Measurements from ENCODE around the gene HNF1A.
"Not testable (repeated sequence)": the region's sequence is repeated elsewhere in the genome, so short reads cannot be mapped to it uniquely, and the experiment has no call there.

HNF1A gene

DNA sequence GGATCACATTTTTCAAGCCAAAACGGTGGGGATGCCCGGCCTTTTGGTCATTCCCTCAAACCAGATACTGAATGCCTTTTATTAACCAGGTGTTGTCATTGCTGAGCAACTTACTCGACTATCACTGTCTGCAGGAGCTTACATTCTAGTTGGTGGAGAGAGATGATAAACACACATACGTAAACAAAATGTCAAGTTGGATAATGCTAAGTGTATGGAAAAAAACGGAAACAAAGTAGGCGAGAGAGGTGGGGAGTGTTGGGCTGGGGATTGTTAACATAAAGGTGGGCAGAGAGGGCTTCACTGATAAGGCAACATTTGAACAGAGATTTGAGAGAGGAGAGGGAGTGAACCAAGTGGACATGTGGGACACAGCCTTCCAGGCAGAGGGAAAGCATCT is 33.5 kb downstream of the HNF1A start:
- DNase-seq (ENCODE audit: low spot score): no peak

DNA sequence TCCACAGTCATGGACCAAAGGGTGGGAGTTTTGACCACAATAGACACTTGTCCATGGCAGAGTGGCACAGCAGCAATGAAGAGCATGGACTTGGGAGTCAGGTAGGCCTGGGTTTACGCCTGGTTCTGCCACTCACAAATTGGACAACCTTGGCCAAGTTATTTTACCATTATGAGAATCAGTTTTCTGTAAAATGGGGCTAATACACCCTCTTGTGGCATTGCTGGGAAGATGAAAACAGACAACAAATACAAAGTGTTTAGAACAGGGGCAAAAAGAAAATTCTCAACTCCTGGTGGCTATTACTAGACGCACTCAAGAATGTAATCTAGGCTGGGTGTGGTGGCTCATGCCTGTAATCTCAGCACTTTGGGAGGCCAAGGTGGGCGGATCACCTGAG is 35.4 kb downstream of the HNF1A start:
- no peak for DNase-seq (ENCODE audit: low spot score)

DNA sequence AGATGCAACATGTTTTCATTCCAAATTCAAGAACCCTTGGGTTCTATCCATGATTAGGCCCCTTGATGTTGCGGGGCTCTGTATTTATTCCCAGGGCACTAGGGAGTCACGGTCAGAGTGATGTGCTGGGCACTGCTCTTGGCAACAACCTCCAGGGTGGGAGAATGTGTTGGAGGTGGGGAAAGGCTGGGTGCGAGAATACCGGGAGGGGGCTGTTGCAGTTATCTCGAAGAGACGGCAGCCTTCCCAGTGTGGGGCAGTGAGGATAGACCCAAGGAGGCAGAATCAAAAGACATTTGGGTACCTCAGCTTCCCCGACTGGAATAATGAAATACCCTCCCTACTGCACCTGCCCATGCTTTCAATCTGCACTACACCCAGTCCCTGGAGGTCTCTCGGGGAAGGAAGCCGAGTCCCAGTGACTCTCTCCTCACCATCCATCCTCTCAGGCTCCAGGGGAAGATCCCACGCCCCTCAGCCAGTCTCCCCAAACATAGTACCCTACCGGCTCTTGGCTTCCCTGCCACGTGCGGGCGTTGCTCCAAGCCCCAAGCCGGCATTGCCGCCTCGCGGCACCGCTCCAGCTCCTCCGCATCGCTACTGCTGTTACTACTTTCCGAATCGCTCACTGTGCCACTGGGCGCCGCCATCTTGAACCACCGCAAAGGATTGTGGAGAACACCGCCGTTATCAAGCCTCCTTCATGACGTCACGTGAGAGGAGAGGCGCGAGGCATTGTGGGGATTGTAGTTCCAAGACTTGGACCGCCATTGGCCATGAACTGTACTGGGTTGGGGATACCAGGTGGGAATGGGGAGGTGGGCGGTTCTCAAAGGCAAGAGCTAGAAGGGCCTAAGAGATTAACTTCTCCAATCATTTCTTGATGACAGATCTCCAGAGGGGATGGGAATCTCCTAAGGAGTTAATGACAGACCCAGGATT is 37.8 kb downstream of the HNF1A start, which contains the start of gene C12orf43:
Gene C12orf43 (minus strand): TSS at position 663 of the 942 bp plus-strand sequence. CDS start 13 bp downstream, at position 650.
- peak; percentile 60 for DNase-seq (ENCODE audit: low spot score)

DNA sequence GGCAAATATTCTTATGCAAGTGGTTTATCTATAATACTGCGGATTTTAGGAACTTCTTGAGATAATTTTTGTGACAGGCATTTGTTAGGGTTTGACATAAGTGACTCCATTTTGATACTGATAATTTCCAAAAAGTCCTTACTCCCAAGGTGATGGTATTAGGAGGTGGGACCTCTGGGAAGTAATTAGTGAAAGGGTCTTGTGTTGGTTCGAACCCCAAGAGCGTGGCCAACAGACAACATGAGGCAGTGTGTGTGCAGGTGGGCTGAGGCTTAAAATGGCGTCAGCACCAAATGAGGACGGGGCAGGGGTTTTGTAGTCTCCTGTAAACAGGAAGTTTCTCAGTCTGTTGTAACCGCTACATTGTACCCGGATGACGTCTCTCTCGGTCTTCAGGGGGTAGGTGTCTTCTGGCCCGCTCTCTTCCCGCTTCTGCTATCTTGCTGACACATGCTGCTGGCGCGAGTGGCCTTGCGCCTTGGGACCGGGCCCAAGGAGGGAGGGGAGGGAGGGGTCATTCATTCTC is 39.7 kb downstream of the HNF1A start:
- DNase-seq (ENCODE audit: low spot score): no peak

DNA sequence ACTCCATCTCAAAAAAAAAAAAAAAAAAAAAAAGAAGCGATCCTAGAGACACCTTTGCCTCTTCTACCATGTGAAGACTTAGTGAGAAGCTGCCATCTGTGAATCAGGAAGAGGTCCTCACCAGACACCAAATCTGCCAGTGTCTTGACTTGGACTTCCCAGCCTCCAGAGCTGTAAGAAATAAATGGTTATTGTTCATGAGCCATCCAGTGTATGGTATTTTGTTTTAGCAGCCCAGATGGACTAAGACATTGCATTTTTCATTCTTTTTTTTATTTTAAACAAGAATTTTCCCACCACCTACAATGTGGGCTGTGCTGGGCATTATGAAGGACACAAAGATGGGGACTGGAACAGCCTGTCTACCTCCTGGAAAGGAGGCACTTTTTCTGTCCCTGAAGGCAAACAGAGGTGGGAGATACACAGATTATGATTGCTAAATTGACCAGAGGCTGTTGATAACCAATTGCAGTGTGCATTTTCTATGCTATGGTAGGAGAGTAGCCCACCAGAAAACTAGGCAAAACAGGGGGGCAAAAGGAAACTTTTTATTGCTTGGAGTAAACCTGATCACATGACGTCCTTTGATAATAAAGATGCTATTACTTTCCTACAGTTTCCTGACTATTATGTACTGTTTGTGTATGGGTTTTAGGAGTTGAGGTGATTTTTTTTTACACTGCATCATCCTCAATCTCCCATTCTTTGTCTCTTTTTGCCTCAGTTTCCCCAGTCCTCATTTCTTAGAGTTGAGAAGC is 40.7 kb downstream of the HNF1A start:
- no peak for DNase-seq (ENCODE audit: low spot score)

DNA sequence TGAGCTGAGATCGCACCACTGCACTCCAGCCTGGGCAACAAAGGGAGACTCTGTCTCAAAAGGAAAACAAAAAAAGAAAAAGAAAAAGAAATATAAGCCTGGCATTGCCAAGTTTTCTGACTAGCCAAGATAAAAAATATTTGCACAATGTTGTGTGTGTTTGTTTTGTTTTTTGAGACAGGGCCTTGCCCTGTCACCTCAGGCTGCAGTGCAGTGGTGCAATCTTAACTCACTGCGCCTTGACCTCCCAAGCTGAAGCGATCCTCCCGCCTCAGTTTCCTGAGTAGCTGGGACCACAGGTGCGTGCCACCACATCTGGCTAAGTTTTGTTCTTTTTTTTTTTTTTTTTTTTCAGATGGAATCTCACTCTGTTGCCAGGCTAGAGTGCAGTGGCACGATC is 43.4 kb downstream of the HNF1A start:
- no peak for DNase-seq (ENCODE audit: low spot score)

DNA sequence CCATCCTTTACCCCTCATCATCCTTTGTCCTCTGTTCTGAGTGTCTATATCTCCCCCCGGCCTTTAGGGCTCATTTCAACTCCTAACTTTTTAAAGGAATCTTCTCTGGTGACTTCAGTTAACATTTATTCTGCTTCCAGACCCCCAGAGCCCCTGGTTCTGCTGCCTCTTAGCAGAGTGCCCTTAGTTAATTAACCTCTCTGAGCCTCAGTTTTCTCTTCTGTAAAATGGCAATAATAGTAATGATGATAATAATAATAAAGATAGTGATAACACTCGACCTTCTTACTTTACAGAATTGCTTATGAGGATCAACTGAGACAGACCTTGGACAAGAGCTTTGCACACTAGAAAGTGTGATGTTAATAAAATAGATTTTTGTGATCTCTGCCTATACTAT is 44.4 kb downstream of the HNF1A start:
- DNase-seq (ENCODE audit: low spot score): no peak

DNA sequence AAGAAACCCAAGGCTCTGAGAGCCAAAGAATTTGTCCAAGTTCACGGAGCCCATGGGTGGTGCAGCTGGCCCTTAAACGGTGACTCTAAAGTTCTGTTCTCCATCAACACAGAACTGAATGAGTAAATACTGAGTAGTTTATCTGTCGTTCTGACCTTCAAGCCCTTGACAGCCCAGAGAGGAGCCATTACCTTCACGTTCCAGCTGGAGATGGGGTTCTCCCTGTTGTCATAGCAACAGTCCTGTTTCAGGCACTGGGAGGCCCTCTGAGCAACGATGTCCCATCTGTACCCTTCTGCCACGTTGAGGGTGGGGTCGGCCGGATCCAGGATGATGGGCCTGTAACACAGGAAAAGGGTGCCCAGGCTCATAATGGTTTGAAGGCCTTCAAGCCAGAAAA is 45.5 kb downstream of the HNF1A start:
- DNase-seq (ENCODE audit: low spot score): no peak

DNA sequence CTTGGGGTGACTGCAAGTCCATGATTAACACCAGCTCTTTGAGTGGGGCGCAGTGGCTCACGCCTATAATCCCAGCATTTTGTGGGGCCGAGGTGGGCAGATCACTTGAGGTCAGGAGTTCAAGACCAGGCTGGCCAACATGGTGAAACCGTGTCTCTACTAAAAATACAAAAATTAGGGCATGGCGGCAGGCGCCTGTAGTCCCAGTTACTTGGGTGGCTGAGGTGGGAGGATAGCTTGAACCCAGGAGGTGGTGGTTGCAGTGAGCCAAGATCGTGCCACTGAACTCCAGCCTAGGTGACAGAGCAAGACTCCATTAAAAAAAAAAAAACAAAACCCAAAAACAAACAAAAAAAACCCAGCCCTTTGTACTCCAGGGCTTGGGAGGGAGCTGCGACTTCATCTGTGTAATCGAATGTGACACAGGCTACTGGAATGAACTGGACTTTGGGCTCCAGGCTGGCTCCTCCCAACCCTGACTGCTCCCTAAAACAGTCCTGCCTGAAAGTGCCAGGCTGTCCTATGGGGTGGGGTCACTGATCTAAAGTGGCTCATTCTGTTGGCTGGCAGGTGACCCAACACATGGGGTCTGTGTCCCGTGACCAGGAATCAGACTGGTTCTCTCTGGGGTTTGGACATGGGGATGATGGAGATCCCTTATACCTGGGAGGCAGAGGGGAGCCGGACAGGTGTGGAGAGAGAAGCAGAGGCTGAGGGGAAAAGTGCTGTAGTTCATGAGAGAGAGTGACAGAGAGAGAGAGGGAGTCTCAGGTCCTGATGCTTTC is 47.3 kb downstream of the HNF1A start:
- DNase-seq (ENCODE audit: low spot score): no peak

DNA sequence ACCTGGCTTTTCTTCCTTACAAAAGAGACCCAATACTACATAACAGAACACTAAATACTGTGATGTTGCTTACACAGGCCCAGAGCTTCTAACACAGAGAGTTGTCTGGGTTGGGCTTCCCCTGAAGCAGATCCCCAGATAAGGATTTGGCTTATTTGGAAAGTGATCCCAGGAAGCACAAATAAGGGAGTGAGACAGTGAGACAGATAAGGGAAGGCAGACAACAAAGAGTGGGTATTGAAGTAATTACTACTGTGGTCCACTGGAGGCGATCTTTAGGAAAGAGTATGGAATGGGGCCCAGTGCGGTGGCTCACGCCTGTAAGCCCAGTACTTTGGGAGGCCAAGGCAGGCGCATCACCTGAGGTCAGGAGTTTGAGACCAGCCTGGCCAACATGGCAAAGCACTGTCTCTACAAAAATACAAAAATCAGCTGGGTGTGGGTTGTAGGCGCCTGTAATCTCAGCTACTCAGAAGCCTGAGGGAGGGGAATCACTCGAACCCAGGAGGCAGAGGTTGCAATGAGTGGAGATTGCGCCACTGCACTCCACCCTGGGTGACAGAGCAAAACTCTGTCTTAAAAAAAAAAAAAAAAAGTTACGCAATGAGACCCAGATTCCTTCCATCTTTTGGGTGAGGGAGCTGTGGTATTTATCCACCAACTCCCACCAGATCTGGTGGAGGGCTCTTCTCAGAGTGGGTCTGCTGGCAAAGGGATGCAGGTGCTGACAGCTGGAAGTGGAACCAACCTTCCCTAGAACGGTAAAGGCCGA is 48.1 kb downstream of the HNF1A start:
- DNase-seq (ENCODE audit: low spot score): peak; percentile 57

DNA sequence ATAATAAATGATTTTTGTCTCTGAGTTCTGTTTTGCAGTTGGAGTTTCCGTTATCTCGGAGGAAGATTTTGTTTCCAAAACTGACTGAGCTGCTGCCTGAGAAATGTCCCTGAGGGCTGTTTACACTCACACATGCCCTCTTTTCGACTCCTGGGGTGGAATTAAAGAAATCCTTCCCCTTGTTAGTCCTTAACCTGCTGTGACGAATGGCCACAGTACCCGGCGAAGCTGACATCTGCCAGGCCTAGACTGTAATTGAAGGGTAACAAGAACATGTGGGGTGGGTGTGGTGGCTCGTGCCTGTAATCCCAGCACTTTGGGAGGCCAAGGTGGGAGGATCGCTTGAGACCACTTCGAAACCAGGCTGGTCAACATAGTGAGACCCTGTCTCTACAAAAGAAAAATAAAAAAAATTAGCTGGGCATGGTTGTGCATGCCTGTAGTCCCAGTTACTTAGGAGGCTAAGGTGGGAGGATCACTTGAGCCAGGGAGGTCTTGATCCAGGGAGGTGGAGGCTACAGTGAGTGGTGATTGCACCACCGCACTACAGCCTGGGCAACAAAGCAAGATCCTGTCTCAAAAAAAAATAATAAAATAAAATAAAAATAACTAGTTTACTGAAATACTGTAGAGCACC is 52.4 kb downstream of the HNF1A start:
- DNase-seq (ENCODE audit: low spot score): no peak

DNA sequence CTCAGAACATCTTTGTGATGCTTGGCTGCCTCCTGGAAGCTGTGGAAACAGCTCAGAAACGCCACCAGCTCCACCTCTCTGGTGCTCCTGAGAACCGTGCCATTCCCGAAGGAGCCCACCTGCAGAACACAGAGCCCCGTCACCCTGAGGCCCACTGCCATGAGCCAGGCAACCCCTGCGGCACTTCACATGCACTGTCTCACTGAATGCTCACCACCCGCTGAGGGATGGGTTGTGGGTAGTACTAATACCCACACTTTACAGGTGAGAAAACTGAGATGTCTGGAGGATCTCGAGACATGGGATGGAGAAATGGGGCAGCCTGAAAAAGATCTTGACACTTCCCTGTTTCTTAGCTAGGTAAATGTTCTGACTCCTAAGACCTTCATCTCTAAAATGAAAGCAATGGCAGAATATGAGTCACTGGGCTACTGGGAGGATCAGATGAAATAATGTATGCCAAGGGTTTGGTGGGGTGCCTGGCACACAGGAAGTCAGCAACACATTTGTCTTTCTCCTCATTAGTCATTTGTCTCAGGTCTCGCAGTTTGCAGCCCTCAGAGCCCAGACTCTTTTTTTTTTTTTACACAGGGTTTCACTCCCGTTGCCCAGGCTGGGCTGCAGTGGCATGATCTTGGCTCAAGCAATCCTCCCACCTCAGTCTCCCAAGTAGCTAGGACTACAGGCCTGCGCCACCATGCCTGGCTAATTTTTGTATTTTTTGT is 55.4 kb downstream of the HNF1A start:
- no peak for DNase-seq (ENCODE audit: low spot score)

DNA sequence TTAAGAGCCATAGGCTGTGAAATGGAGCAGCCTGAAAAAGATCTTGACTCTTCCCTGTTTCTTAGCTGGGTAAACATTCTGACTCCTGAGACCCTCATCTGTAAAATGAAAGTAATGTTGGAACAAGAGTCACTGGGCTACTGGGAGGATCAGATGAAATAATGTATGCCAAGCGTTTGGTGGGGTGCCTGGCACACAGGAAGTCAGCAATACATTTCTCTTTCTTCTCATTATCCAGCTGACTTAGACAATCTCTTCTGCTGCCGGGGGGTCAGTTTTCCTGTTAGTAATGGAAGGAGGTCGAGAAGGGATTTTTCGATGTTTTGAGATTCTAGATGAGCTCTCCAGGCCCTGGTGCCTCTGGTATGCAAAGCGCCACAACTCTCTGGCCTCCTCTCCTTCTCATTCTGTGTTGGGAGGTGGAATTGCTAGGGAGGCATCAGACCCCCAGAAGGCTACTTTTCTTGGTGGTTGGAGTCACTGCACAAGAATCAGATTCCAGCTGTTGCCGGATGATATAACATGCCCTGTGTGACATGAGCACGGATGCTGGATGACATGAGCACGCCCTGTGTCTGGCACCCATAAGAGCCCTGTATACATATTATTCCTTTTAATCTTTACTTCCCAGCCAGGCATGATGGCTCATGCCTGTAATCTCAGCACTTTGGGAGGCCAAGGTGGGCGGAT is 56.4 kb downstream of the HNF1A start:
- DNase-seq (ENCODE audit: low spot score): no peak

DNA sequence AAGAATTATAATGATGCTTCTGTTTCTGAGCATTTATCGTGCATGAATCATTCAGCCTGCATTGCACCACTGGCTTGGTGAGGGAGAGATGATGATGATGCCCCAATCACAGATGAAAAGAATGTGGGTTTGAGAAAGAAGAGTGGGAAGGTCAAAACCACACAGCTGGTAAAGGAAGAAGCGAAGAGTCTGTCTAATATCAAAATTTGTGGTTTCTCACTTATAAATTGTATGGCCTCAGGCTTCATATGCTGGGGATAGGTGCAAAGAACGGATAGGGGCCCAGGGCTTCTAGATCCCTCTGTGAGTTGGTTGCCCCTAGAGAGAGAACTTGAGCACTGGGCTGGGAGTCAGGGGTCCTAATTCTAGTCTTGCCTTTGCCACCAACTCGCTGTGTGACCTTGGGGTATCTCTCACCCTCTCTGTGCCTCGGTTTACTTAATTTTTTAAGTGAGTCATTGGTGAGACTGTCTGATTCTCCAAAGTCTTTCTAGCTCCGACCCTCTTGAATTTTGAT is 58.5 kb downstream of the HNF1A start:
- DNase-seq (ENCODE audit: low spot score): no peak

DNA sequence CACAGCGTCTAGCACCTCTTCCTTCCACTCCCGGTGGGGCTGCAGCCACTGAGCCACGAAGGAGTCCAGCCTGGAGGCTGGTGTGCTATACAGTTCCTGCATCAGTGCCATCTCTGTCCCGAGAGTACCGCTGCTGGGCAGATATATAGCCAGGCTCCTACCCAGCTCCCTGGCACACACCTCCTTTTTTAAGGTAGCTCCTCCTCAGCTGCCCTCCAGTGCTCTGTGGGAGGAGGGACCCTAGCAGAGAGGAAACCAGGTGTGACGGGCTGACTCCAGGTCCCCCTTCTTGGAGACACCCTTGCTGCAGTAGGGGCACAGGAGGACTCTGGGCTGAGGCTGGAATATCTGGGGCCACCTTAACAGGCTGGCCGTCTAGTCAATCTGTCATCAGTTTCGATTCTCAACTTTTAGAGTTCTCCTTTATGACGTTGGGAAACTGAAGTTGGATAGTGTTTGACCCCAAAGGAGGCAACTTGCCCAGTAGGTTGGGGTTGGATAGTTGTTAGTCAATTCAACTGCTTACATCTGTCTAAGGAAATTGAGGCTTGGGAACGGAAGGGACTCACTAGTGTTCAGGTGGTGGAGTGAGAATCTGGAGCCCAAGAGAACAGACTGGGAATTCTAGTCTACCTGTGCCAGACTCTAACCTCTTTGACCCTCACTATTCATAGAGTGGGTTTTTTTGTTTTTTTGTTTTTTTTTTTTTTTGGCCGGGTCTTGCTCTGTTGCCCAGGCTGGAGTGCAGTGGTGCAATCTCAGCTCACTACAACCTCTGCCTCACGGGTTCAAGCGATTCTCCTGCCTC is 60.7 kb downstream of the HNF1A start, which contains the start of gene OASL:
Gene OASL (minus strand): TSS at position 386 of the 808 bp plus-strand sequence. CDS start 275 bp downstream, at position 111.
- DNase-seq (ENCODE audit: low spot score): no peak

DNA sequence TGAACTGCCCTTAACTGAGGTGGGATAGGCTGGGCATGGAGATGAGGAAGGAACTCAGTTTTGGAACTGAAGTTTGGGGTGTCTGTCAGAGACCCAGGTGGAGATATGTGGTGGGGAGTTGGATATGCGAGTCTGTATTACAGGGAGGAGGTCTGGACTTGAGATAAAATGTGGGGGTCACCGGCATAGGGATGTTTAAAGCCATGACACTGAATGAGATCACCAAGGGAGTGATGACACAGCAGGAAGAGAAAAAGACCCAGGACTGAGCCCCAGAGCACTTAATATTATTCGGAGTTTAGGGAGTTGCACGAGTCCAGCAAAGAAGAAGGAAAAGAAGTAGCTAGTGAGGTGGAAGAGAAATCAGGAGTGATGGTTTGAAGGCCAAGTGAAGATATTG is 64.7 kb downstream of the HNF1A start:
- no peak for DNase-seq (ENCODE audit: low spot score)

DNA sequence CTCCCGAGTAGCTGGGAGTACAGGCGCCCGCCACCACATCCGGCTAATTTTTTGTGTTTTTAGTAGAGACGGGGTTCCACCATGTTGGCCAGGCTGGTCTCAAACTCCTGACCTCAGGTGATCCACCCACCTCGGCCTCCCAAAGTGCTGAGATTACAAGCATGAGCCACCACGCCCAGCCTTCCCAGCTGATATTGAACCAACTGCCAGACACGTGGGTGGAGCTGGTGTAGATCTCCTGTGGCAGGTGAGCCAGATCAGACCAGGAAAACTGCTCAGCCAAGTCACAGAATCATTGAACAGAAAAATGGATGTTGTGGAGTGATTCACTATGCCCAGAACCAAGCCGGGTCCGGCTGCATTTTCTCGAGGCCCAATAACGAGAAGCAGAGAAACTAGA is 69.1 kb downstream of the HNF1A start:
- DNase-seq (ENCODE audit: low spot score): not testable (repeated sequence)

DNA sequence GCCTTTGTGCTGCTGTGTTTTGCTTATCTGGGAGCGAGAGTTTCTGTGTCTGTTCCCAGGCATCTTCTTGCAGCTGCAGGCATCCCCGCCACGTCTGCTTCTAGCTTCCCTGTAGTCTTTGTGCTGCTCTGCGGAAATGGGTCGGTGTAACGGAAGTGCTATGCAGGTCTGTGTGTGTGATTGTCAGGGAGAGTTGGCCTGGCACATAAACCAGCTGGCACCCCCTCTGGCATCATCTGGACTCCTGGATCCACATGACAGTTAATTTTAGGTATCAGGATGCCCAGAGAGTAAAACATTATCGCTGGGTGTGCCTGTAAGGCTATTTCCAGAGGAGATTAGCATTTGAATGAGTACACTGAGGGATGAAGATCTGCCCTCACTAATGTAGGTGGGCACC is 70.1 kb downstream of the HNF1A start:
- DNase-seq (ENCODE audit: low spot score): no peak
